G401 (cell line): ENCODE results near the gene TOX4. TPM values are rescaled to one million over a fixed set of nuclear protein-coding genes. Genes with fewer than 3 reads are reported as not detected.
"Not testable (repeated sequence)": the region's sequence is repeated elsewhere in the genome, so short reads cannot be mapped to it uniquely, and the experiment has no call there.

Experiments used
- DNase-seq: peaks from one replicate; pipeline ENCODE4 v3.0.0-alpha.2; 2015; ENCODE audit warnings: low spot score
- in situ Hi-C: cut with HindIII; loops from 2 replicates; pipeline ENCODE4 v1.10.0; 2016; ENCODE audit warnings: low sequenced_read_pairs, mixed read lengths
- total RNA-seq: library from RNA; depleted of rRNA; stranded (reverse); fragments of >200 nt; shearing (Covaris generic); gene quantifications from 2 replicates; pipeline ENCODE4 v1.2.3, GENCODE V29; 2014; rRNA removed

TOX4 gene
- total RNA-seq, 1 experiment from 2014 or later = 45.6 TPM

GRCh38 chr14:21528381-21529348 is 51.7 kb downstream of the TOX4 start:
- no peak for DNase-seq
- in situ Hi-C loops = no loop called here

- no peak for DNase-seq
- in situ Hi-C loops = no loop called here
Observed at GRCh38 chr14:21529515-21529914, 52.5 kb downstream of the TOX4 start.

DNA sequence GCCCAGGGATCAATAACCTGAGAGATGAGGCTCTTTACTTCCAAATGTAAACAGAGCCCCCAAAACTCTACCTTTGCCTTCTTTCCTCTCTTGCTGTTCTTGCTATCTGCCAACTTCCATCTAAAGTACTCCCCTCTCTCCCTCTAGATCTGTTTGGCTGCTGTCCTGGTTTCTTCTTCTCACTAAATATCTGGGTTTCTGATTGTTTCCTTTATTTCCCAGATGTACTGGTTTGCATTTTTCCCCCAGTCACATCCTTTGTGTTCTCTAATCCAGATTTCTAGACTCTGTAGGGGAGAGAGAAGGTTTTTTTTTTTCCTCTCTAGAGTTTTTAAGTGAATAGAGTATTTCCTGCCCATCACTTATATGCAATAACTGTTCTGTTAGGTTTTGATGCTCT is 56.3 kb downstream of the TOX4 start:
- DNase-seq = no peak
- in situ Hi-C loops = no loop called here

DNA sequence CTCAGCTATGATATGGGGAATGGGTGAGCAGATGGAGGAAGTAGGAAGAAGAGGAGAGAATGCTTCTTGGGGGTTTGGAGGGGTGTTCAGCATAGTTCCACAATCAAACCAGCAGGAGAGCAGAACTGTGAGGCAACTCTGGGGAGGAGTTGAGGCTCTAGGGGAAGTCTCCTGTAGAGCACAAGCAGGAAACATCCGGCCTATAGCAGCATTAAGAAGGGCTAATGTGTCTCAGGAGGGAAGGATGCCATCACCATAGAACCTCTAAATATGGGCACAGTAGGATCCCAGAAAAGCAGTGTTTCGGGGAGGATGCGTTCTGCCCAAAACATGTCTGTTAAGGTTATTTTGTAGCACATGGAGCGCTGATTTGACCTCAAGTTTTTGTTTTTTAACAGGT is 57.6 kb downstream of the TOX4 start:
- in situ Hi-C loops = no loop called here
- no peak for DNase-seq

DNA sequence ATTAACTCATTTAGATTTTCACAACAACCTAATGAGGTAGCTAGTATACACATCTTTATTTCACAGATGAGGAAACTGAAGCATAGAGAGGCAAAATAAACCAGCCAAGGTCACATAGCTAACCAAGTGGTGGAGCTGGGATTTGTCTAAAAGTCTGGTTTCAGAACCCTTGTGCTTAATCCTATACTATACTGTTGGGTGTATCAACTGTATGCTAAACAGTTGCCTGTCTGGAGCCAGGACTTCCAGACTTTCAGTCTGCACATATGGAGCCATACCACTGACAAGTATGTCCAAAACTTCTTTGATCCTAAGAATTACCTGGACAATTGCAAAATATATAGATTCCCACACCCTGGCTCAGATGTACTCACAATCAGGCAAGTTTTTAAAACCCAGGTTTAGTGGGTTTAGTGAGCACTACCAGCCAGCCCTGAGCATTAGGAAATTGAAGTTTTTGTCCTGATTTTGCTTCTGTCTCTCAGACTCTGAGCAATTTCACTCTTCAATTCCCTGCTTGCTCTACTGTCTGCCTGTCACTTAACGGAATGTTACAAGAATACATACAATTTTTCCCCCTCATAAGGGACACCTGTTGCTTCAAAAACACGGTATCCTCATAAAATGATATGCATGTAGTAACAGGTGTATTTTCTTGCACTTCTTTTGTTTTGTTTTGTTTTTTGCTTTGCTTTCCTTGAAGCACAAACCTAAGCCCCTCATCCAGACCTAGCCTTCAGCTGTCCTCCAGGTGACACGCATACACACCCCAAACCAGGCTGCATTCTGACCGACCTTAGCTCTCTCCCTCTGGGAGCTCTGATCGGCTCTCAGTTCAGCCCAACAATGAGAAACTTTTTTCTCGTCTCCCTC is 58.8 kb downstream of the TOX4 start:
- no peak for DNase-seq
- in situ Hi-C loops = no loop called here

DNA sequence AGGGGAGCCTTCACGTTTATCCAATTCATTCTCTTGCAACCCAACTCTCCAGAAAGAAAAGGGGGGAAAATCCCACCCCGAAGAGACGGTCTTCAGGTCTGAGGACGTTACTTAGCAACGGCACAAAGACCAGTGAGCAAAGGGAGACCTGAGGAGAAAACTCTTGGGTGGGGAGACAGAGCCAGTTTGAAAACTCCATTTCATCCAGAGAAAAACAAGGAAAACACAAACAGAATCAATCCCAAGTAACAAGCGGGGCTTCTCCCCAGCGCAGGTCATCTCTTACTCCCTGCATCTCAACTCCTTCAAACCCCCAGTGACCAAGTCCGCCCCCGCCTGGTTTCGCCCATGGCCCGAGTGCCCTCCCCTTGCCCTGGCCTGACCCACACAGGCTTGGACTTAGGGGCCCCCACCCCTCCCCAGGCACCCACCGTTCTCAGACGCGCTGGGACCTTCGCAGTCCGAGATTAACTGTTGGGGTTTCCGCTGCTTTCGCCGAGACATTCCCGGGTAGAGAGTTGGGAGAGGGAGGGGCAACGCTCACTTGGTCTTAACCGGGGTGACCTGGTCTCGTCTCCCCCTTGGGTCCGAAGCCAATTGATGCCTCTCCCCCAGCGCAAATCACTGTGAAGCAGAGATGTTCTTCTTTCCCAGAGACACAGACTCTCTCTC is 59.6 kb downstream of the TOX4 start:
- DNase-seq = peak; percentile 19
- in situ Hi-C loops = no loop called here

DNA sequence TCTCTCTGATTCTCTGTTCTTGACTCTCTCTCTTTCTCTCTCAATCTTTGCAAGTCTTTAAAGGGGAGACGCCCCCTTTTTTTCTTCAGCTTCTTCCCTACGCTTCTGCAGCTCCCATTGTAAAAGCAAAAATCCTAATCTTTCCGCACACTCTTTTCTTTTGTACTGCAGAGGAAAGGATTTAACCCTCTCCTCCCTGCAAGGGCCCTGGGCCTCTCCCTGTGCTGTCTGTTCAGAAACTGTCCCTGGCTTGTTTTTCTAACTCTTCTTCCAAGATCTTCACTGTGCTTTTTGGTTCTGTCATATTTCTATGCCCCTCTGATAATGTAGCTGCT is 60.1 kb downstream of the TOX4 start:
- DNase-seq = no peak

DNA sequence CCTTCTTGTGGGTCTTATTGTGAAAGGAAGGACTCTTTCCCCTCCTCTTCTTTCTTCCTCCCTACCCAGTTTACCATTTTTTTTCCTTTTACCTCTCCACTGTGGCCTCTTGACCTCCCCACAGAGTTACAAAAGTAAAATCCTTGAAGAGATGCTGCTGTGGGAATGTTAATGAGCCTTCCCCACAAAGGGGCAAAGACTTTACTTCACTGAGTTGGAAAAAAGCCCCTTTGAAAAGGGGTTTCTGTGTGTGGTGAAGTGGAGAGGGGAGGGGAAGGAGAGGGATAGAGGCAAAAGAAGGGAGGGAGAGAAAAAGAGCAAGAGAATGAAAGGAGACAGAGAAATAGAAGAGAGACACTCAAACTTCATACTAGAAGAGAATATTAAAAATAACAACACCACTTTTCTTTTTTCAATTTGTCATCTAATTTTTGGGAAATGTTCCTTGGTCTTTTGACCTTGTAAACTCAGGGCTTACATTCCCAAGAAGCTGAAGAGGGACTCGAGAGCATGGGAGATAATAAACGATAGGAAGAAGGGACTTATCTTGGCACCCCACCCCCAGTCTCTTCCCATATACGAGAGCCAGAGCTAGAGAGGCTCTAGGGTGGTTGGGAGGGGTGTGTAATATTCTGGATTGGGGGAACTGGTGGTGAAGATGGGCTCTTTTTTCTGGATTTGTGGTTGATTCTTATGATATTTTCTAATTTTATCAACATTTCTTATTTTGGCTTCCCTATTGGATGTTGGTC is 62.4 kb downstream of the TOX4 start:
- in situ Hi-C loops = no loop called here
- DNase-seq = no peak

More for the DNA sequence above, 60.1 kb downstream of the TOX4 start:
- in situ Hi-C loops = no loop called here

- in situ Hi-C loops = no loop called here
- DNase-seq = no peak
Observed at GRCh38 chr14:21541413-21542074, 64.5 kb downstream of the TOX4 start.

GRCh38 chr14:21543521-21543960 is 66.5 kb downstream of the TOX4 start:
- in situ Hi-C loops = no loop called here
- no peak for DNase-seq

GRCh38 chr14:21543963-21544362 is 67.0 kb downstream of the TOX4 start:
- in situ Hi-C loops = no loop called here
- DNase-seq = no peak

DNA sequence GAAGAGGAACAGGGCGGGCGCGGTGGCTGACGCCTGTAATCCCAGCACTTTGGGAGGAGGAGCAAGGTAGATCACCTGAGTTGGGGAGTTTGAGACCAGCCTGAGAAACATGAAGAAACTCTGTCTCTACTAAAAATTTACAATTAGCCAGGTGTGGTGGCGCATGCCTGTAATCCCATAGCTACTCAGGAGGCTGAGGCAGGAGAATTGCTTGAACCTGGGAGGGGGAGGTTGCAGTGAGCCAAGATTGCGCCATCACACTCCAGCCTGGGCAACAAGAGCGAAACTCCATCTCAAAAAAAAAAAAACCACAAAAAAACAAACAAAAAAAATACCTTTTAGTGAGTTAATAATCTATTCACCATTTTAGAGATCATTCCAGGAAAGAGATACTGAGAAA is 67.6 kb downstream of the TOX4 start:
- DNase-seq, in situ Hi-C loops: not testable (repeated sequence)

Other genes starting within 250 kb of the TOX4 start
- gene HNRNPC, start 207.8 kb upstream of the TOX4 start, total RNA-seq = 1,370 and 1,766 TPM in 2 replicates
- gene RPGRIP1, start 197.1 kb upstream of the TOX4 start, total RNA-seq = 0.18 TPM in 1 of 2 replicates, not detected in the other
- 70.3 and 87.7 TPM in 2 replicates for gene SUPT16H, start 93.2 kb upstream of the TOX4 start, total RNA-seq
- gene CHD8, start 21.1 kb upstream of the TOX4 start, total RNA-seq = 54.4 and 65.0 TPM in 2 replicates
- 9.0 and 13.4 TPM in 2 replicates for gene RAB2B, start 236 bp upstream of the TOX4 start, total RNA-seq
- 75.0 and 77.5 TPM in 2 replicates for gene METTL3, start 34.1 kb downstream of the TOX4 start, total RNA-seq
- gene SALL2, start 49.2 kb downstream of the TOX4 start, total RNA-seq = 15.0 and 15.3 TPM in 2 replicates
- not detected in 2 replicates for gene OR10G3, start 102.9 kb downstream of the TOX4 start, total RNA-seq
- gene OR10G2, start 157.7 kb downstream of the TOX4 start, total RNA-seq = not detected in 2 replicates
- gene OR4E2, start 176.6 kb downstream of the TOX4 start, total RNA-seq = not detected in 2 replicates
- not detected in 2 replicates for gene OR4E1, start 196.6 kb downstream of the TOX4 start, total RNA-seq